GM19324 (cell line): ENCODE data around the gene ASCC2.
A peak's percentile ranks its signal among the peaks of the same experiment; 100 is the strongest.

ENCODE experiments used
- ATAC-seq: cut with Tn5 transposase; IDR thresholded peaks from one replicate; pipeline ENCODE4 v1.9.1; 2021; ENCODE audit warnings: mild to moderate bottlenecking, moderate library complexity; ENCODE audit not compliant: unreplicated experiment, low FRiP score

Gene ASCC2

GRCh38 chr22:29793396-29793795, 44.7 kb downstream of the ASCC2 start:
- ATAC-seq: no peak

GRCh38 chr22:29790061-29790460, 48.0 kb downstream of the ASCC2 start:
- ATAC-seq: no peak

GRCh38 chr22:29788339-29789279, 49.5 kb downstream of the ASCC2 start:
- ATAC-seq: no peak

GRCh38 chr22:29787371-29787980, 50.6 kb downstream of the ASCC2 start:
- ATAC-seq: no peak

GRCh38 chr22:29786031-29786430, 52.0 kb downstream of the ASCC2 start:
- ATAC-seq: no peak

GRCh38 chr22:29784451-29785361, 53.4 kb downstream of the ASCC2 start:
- ATAC-seq: no peak

- no peak for ATAC-seq
Observed at GRCh38 chr22:29782061-29782845, 55.8 kb downstream of the ASCC2 start.

GRCh38 chr22:29780748-29781676, 57.1 kb downstream of the ASCC2 start:
- no peak for ATAC-seq

- no peak for ATAC-seq
Observed at GRCh38 chr22:29780220-29780619, 57.9 kb downstream of the ASCC2 start.

GRCh38 chr22:29773233-29773632, 64.8 kb downstream of the ASCC2 start:
- ATAC-seq: no peak

- no peak for ATAC-seq
Observed at GRCh38 chr22:29772170-29772641, 65.9 kb downstream of the ASCC2 start.

- ATAC-seq: no peak
Observed at GRCh38 chr22:29769723-29770321, 68.3 kb downstream of the ASCC2 start.

- no peak for ATAC-seq
Observed at GRCh38 chr22:29768052-29768693, 69.9 kb downstream of the ASCC2 start.

- ATAC-seq: peak; percentile 81
Observed at GRCh38 chr22:29767171-29768051, 70.7 kb downstream of the ASCC2 start, which contains the start of gene UQCR10. UQCR10 (plus strand) TSS chr22:29767369; CDS start chr22:29767399, 30 bp downstream.

- peak; percentile 93 for ATAC-seq
Observed at GRCh38 chr22:29766632-29767170, 71.4 kb downstream of the ASCC2 start, which contains the start of gene ZMAT5. ZMAT5 (minus strand) TSS chr22:29767007; CDS start chr22:29748544, 18,463 bp downstream.

- peak; percentile 1 for ATAC-seq
Observed at GRCh38 chr22:29765905-29766631, 72.0 kb downstream of the ASCC2 start.
